ENCODE results near the gene LRP2BP.
"Not testable (repeated sequence)": the region's sequence is repeated elsewhere in the genome, so short reads cannot be mapped to it uniquely, and the experiment has no call there.

LRP2BP gene

GRCh38 chr4:185358959-185359358 is 36.8 kb downstream of the LRP2BP start:
- DNase-seq: no peak

GRCh38 chr4:185358514-185358913 is 37.2 kb downstream of the LRP2BP start:
- DNase-seq: no peak

- no peak for DNase-seq
Measured at GRCh38 chr4:185357733-185358440, 37.8 kb downstream of the LRP2BP start.

- peak; percentile 59 for DNase-seq
Measured at GRCh38 chr4:185357211-185357610, 38.5 kb downstream of the LRP2BP start.

GRCh38 chr4:185352741-185353140 is 43.0 kb downstream of the LRP2BP start:
- DNase-seq: no peak

GRCh38 chr4:185352202-185352601 is 43.5 kb downstream of the LRP2BP start:
- DNase-seq: no peak

- DNase-seq: no peak
Measured at GRCh38 chr4:185351691-185352090, 44.0 kb downstream of the LRP2BP start.

GRCh38 chr4:185346975-185347601 is 48.6 kb downstream of the LRP2BP start:
- no peak for DNase-seq

- no peak for DNase-seq
Measured at GRCh38 chr4:185344743-185345538, 50.8 kb downstream of the LRP2BP start.

GRCh38 chr4:185343726-185344581 is 51.8 kb downstream of the LRP2BP start:
- DNase-seq: no peak

- no peak for DNase-seq
Measured at GRCh38 chr4:185341841-185342240, 53.9 kb downstream of the LRP2BP start.

- DNase-seq: no peak
Measured at GRCh38 chr4:185341377-185341776, 54.3 kb downstream of the LRP2BP start.

GRCh38 chr4:185339941-185340340 is 55.8 kb downstream of the LRP2BP start:
- DNase-seq: no peak

GRCh38 chr4:185335579-185335978 is 60.1 kb downstream of the LRP2BP start:
- no peak for DNase-seq

GRCh38 chr4:185334326-185334725 is 61.4 kb downstream of the LRP2BP start:
- no peak for DNase-seq

- no peak for DNase-seq
Measured at GRCh38 chr4:185332575-185333464, 62.9 kb downstream of the LRP2BP start.

- DNase-seq: not testable (repeated sequence)
Measured at GRCh38 chr4:185329879-185330510, 65.7 kb downstream of the LRP2BP start.

GRCh38 chr4:185328586-185328985 is 67.1 kb downstream of the LRP2BP start:
- no peak for DNase-seq

GRCh38 chr4:185325721-185326120 is 70.0 kb downstream of the LRP2BP start:
- DNase-seq: not testable (repeated sequence)

- not testable (repeated sequence) for DNase-seq
Measured at GRCh38 chr4:185324361-185324760, 71.4 kb downstream of the LRP2BP start.

- no peak for DNase-seq
Measured at GRCh38 chr4:185323606-185324005, 72.1 kb downstream of the LRP2BP start.

All from right hindlimb (tissue), 1 donor.